ENCODE data around the gene KANSL1.

GRCh38 chr17:45995627-45996270 lies 197.5 kb downstream of the KANSL1 start:
- no peak for TF ChIP-seq ZBTB43 (CRISPR knock-in tag; IDR thresholded peaks at IDR 0.05)
- TF ChIP-seq FOXJ3 (CRISPR knock-in tag; IDR thresholded peaks at IDR 0.05; ENCODE audit: borderline replicate concordance), result no peak
- TF ChIP-seq IRF2 (CRISPR knock-in tag; IDR thresholded peaks at IDR 0.05; ENCODE audit: borderline replicate concordance, low read depth), result no peak
- TF ChIP-seq CTCF (IDR thresholded peaks at IDR 0.05), result no peak

Measured in WTC11 (cell line).